AG08396 (cell line): ENCODE results near the gene VASN.

Source experiments
- DNase-seq: peaks from one replicate; pipeline ENCODE4 v3.0.0; 2012; ENCODE audit warnings: low spot score, mixed read lengths

The VASN gene

DNA sequence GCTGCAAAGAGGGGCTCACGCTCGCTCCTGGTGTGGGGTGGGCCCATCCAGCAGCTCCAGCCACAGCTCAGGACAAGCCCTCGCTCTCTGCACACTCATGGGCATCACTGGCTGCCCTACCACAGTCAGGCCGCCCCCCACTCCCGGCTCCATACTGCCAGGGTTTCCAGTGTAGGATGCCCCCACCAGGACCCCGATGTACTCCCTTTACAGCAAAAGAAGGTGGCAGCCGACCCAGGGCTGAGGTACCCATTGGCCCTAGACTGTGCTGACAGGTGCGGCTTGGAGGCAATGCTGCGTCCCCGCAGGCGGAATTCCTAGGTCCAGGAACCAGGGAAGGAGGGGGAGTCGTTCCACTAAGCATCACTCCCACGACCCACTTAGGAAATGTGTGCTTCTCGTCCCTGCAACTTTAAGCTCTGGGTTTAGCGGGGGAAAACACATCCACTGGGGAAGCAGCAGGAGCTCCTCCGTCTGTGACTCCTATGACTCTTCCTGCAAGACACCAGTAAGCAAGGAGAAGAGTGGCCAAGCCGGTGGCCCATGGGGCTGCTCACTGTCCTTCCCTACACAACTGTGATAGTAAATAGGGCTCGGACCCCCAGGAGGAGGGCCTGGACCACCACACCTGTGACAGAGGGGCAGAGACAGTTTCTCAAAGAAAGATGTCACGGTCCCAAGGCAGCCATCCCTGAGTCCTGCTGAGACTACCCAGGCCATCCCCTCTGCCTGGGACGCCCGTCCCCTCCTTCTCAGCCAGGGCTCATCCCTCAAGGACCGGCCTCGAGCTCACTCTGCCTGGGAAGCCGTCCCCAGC lies 31.7 kb downstream of the VASN start:
- no peak for DNase-seq

GRCh38 chr16:4404247-4404966 lies 32.8 kb downstream of the VASN start:
- peak; percentile 47 for DNase-seq

DNA sequence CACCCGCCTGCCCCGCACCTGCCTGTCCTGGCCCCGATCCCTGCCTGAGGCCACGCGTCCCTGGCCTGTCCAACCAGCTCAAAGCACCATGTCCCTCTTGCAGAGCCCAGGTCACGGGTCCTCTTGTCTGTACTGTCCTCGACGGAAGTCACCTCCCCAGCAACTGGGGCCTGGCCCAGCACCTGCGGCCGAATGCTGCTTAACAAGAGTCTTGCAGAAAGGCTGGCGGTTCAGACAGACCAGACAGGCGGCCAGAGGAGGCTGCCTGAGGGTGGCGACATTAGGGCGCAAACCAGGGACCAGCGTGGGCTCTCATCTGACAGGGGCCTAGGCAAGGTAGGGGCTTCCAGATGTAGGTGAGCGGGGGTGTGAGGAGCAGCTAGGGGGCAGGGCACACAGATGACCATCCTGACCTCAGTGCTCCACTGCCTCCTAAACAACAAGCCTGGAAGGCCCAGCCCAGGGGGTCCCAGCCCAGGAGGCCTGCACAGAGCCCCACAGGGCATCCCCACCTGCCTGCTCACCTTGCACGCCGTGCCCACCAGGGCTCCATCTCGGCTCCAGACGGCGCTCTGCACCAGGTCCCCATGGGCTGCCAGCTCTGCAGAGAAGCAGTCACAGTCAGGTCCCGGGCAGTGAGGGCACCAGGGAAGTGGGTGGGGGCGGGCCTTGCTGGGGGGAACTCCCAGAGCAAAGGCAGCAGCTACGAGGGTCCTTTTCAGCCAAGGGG lies 33.5 kb downstream of the VASN start:
- DNase-seq = no peak

- peak; percentile 86 for DNase-seq
Measured at GRCh38 chr16:4407543-4408322, 36.1 kb downstream of the VASN start.

- DNase-seq = no peak
Measured at GRCh38 chr16:4408323-4408690, 36.7 kb downstream of the VASN start.

GRCh38 chr16:4409081-4409932 lies 37.7 kb downstream of the VASN start:
- peak; percentile 23 for DNase-seq

DNA sequence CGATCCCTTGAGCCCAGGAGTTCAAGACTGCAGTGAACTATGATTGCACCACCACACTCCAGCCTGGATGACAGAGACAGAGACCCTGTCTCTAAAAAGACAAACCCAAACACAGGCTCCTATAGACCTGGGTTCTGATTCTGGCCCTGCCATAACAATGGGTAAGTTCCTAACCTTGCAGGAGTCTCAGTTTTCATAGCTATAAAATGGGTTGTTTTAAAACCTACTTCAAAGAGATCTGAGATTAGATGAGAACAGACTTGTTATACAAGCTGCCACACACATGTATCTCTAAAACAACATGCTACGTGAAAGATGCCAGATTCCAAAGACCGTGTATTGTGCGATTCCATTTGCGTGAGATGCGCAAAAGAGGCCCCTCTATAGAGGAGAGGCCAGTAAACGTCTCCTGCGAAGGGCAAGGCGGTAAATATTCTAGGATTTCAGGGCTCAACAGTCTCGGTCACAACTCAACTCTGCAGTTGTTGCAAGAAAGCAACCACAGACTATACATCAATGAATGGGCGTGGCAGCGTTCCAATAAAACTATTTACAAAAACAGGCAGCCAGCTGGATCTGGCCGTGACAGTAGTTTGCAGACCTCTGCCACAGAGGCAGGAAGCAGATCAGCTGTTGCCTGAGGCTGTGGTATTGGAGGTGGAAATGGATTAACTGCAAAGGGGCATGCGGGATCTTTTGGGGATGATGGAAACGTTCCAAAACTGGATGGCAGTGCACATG lies 38.9 kb downstream of the VASN start:
- peak; percentile 86 for DNase-seq

- DNase-seq = peak; percentile 7
Measured at GRCh38 chr16:4411684-4412083, 40.0 kb downstream of the VASN start.

- DNase-seq = no peak
Measured at GRCh38 chr16:4412159-4412558, 40.5 kb downstream of the VASN start.

DNA sequence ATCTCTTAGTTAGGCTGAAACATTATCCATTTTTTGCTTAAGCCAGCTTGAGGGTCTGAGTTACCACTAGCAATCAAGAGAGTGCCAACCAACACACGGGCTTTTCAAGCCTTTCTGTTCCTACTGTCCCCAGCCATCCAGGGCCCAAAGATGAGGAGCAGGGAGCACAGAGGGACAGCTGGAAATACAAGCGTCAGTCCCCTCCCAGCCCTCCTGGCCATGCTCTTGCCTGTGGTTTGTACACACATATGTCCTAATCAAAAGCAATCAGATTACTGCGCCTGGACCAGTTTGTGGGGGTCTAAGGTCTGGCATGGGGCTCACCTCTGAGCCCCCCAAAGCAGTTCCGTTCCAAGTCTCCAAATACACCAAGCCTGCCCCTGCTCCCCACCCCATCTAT lies 41.2 kb downstream of the VASN start:
- DNase-seq = no peak

DNA sequence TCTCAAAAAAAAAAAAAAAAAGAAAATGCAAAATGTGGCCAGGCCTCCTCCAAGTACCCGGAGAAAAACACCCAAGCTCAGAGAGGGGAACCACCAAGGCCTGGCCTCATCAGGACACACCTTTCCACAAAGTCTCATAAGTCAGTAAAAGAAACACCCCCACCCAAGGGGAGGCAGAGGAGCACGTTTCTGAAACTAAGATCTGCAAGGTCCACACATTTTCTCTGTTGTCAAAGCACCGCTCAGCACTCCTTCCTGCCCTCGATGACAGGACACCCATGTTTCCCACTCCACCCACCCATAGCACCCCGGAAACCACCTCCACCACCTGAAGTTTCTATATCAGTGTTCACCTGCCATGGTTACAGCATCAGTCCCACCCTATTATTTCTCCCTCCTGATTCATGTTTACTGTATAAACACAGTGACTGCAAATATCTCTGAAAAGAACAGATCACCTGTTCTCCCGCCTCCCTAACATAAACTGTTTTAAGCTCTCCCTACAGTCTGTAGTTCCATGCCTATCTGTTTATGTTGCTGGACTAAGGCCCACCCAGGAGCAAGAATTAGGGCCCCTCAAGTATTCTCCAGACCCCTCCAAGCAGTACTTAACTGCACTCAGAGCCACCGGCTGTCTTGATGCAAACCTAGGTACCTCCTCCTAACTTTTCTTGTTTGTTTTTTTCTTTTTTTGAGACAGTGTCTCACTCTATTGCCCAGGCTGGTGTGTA lies 42.7 kb downstream of the VASN start:
- no peak for DNase-seq

DNA sequence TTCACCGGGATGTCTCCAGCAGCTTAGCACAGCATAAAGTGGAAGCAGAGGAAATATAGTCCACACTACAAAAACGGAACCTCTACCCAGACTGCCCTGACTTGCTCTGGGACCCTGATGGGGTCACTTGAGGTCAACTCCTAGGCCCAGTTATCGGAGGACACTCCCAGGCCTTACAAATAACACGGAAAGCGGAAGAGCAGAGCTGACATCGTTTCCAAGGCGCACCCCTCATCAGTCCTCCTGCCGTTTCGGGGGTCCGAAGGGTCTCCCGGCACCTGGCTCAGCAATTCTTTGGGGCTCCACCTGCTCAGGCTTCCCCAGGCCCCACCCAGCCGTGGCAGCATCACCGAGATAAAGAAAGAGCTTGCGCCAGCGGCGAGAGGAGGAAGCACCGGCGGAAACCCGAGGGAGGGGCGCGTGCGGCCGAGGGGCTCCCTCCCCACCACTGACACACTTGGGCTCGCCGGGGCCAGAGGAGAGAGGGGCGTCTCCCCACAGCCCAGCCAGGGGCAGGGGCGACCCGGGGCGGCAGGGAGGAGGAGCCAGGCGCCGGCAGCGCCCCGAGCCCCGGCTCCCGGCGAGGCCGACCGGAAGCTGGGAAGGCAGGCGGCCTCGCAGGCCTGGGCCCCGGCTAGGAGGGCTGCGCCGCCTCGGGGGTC lies 44.0 kb downstream of the VASN start:
- peak; percentile 45 for DNase-seq

- DNase-seq = peak; percentile 94
Measured at GRCh38 chr16:4416200-4417032, 44.8 kb downstream of the VASN start, which contains the start of gene CORO7. TSS of gene CORO7 (minus strand) at chr16:4416596. CDS start at chr16:4416518, 78 bp downstream.

- no peak for DNase-seq
Measured at GRCh38 chr16:4419402-4419959, 47.8 kb downstream of the VASN start.

GRCh38 chr16:4420505-4421105 lies 49.0 kb downstream of the VASN start:
- DNase-seq = no peak

DNA sequence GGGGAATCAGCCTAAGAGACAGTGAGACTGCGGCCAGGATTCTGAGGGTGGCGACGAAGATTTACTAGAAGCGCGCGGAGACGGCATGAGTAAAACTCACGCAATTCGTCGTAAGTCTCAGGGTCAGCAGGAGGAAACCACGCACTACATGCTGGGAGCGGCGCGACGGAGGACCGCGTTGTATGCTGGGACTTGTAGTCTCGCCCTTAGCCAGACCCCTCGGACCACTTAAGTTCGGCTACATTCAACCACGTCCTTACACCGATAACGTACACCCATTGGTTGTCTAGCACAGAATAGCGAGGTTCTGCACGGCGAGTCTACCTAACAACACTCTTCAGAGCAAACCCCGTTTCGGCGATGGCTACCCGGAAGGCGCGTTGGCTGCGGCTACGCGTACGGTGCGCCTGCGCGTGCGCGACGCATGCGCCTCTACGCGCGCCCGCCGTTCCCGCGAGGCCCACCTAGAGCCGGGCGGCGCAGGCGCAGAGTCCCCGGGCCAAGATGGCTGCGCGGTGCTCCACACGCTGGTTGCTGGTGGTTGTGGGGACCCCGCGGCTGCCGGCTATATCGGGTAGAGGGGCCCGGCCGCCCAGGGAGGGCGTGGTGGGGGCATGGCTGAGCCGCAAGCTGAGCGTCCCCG lies 53.9 kb downstream of the VASN start, which contains the start of gene DNAJA3:
TSS of gene DNAJA3 (plus strand) at position 491 of the 643 bp plus-strand sequence. CDS start at position 505, 14 bp downstream.
- DNase-seq = peak; percentile 99
